ENCODE results near the gene L3MBTL4.
"Not testable (repeated sequence)": the region's sequence is repeated elsewhere in the genome, so short reads cannot be mapped to it uniquely, and the experiment has no call there.

Gene L3MBTL4

DNA sequence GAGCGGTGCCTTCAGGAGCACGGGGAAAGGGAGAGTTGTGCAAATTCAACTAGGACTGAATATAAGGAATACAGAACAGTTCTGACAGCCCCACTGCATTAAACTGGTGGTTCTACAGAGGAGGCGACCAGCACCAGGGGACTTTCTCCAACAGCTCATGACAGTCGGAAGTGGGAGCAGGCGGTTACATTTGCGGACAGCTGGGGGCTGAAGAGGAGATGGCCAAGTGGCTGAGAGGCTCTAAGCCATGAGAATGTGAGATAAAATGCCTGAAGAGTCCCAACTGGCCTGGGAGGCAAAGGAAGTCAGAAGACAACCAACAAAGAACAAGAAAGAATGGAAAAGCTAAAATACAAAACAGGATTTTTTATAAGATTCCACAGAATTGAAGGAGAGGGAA is 141.3 kb downstream of the L3MBTL4 start:
- Mint-ChIP-seq H3K27ac (no peak overlapping the region), H3K36me3 (ENCODE audit: low read depth) (no peaks in the 10 kb centered on the region), H3K4me1 (peaks cover 35% of the 10 kb centered on the region), H3K9me3 (peaks cover 8% of the 10 kb centered on the region), H3K27me3 (ENCODE audit: low read depth, poor library complexity) (peaks cover 29% of the 10 kb centered on the region), H3K4me3 (no peak overlapping the region)
- no peak for DNase-seq
- TF ChIP-seq CTCF (IDR thresholded peaks at IDR 0.05), result no peak

GRCh38 chr18:6272144-6272543 is 142.6 kb downstream of the L3MBTL4 start:
- H3K4me1 Mint-ChIP-seq, result peaks cover 35% of the 10 kb centered on the region
- H3K9me3 Mint-ChIP-seq; H3K36me3 Mint-ChIP-seq (ENCODE audit: low read depth); DNase-seq; H3K27ac Mint-ChIP-seq: not testable (repeated sequence)
- peak overlapping the region; percentile 48 for H3K4me3 Mint-ChIP-seq
- H3K27me3 Mint-ChIP-seq (ENCODE audit: low read depth, poor library complexity), result peaks cover 29% of the 10 kb centered on the region

- Mint-ChIP-seq H3K4me3 (peak overlapping the region; percentile 48), H3K27ac (no peak overlapping the region), H3K27me3 (ENCODE audit: low read depth, poor library complexity) (peaks cover 29% of the 10 kb centered on the region), H3K9me3 (peaks cover 8% of the 10 kb centered on the region), H3K36me3 (ENCODE audit: low read depth) (no peaks in the 10 kb centered on the region), H3K4me1 (peaks cover 33% of the 10 kb centered on the region)
- no peak for DNase-seq
- no peak for TF ChIP-seq CTCF (IDR thresholded peaks at IDR 0.05)
Observed at GRCh38 chr18:6271585-6271984, 143.1 kb downstream of the L3MBTL4 start.

GRCh38 chr18:6270771-6271216 is 143.9 kb downstream of the L3MBTL4 start:
- DNase-seq, result no peak
- no peaks in the 10 kb centered on the region for H3K36me3 Mint-ChIP-seq (ENCODE audit: low read depth)

DNA sequence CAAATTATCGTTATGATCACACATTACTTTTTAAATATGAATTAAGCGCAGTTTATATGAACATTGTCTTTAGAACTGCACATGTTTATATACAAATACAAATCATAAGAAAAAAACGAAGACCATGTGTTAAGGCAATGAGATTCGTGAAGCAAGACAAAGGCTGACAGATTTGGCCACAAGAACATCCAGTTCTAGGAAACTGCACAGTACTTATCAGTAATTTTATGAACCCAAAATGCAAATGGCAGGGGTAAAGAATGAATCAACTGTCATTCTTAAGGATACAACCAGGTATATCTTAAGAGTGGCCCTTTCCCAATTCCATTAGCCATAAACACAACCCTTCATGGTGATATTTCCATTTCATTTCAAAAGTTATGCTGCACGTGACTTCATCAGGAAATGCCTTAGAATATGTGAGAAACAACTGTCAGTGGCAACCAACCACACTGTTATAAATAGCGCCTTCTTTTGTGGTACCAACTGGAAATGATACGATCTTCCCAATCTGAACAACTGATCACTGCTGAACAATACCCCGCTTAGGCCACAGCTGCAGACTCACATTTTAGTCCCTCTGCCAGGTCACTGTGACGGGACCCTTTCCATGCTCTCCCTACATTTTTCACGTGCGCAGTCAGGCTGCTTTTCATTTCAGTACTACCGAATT is 144.9 kb downstream of the L3MBTL4 start:
- Mint-ChIP-seq H3K36me3 (ENCODE audit: low read depth) (no peaks in the 10 kb centered on the region), H3K27ac (no peak overlapping the region), H3K27me3 (ENCODE audit: low read depth, poor library complexity) (peaks cover 23% of the 10 kb centered on the region), H3K4me1 (peaks cover 17% of the 10 kb centered on the region), H3K9me3 (peaks cover 8% of the 10 kb centered on the region), H3K4me3 (no peak overlapping the region)
- no peak for DNase-seq
- no peak for TF ChIP-seq CTCF (IDR thresholded peaks at IDR 0.05)

More at GRCh38 chr18:6270771-6271216, 143.9 kb downstream of the L3MBTL4 start:
- peaks cover 8% of the 10 kb centered on the region for H3K9me3 Mint-ChIP-seq
- H3K4me1 Mint-ChIP-seq, result peaks cover 26% of the 10 kb centered on the region
- H3K27ac Mint-ChIP-seq, result no peak overlapping the region
- H3K4me3 Mint-ChIP-seq, result no peak overlapping the region
- peaks cover 23% of the 10 kb centered on the region for H3K27me3 Mint-ChIP-seq (ENCODE audit: low read depth, poor library complexity)
- TF ChIP-seq CTCF (IDR thresholded peaks at IDR 0.05), result no peak

GRCh38 chr18:6266212-6266611 is 148.5 kb downstream of the L3MBTL4 start:
- TF ChIP-seq CTCF (IDR thresholded peaks at IDR 0.05), result no peak
- no peak overlapping the region for H3K27ac Mint-ChIP-seq
- no peak for DNase-seq
- peaks cover 11% of the 10 kb centered on the region for H3K27me3 Mint-ChIP-seq (ENCODE audit: low read depth, poor library complexity)
- peaks cover 4% of the 10 kb centered on the region for H3K4me1 Mint-ChIP-seq
- no peaks in the 10 kb centered on the region for H3K36me3 Mint-ChIP-seq (ENCODE audit: low read depth)
- H3K4me3 Mint-ChIP-seq, result no peak overlapping the region
- peaks cover 11% of the 10 kb centered on the region for H3K9me3 Mint-ChIP-seq
